Keratinocyte (primary cell): ENCODE results near the gene POU6F2. TPM values are rescaled to one million over a fixed set of nuclear protein-coding genes. Genes with fewer than 3 reads are reported as not detected.

Experiments
- DNase-seq: peaks from one replicate; pipeline ENCODE4 v3.0.0-alpha.2; 2011; ENCODE audit warnings: low read depth, missing footprints, low spot score
- FAIRE-seq: peaks from 2 replicates; lab custom pipeline; 2011; peaks lifted over from hg19 to GRCh38; lab: Jason Lieb, UNC
- H2AFZ ChIP-seq: 2 replicates; pipeline ENCODE4 v1.6.0; 2012; ENCODE audit warnings: low read length, control low read depth, inconsistent platforms; ENCODE audit not compliant: control insufficient read depth
- H3K27ac ChIP-seq: 2 replicates; pipeline ENCODE4 v1.5.1; 2011; ENCODE audit warnings: low read length; ENCODE audit not compliant: control insufficient read depth, insufficient read depth
- H3K27me3 ChIP-seq: 3 replicates; pipeline ENCODE4 v1.6.0; 2011; ENCODE audit warnings: low read length; ENCODE audit not compliant: control insufficient read depth, insufficient read depth; ENCODE audit errors: extremely low read depth
- H3K36me3 ChIP-seq, 2 experiments: 2 replicates in 1 of 2; 3 replicates in 1 of 2; pipeline ENCODE4 v1.5.1; 2011; ENCODE audit warnings: low read length in 2 of 2, mild to moderate bottlenecking in 1 of 2; ENCODE audit not compliant: control insufficient read depth in 2 of 2, insufficient read depth in 2 of 2; ENCODE audit errors: extremely low read depth in 1 of 2
- H3K4me1 ChIP-seq: 3 replicates; pipeline ENCODE4 v1.5.1; 2011; ENCODE audit warnings: low read length; ENCODE audit not compliant: control insufficient read depth, insufficient read depth; ENCODE audit errors: extremely low read depth
- H3K4me2 ChIP-seq: 3 replicates; pipeline ENCODE4 v1.6.0; 2011; ENCODE audit warnings: low read depth, low read length; ENCODE audit not compliant: control insufficient read depth, insufficient read depth; ENCODE audit errors: extremely low read depth
- H3K4me3 ChIP-seq, 3 experiments: fragments of 200-600 bp in 1 of 3; sonication (generic) in 1 of 3; 2 replicates in 2 of 3; 3 replicates in 1 of 3; pipeline ENCODE4 v1.5.1; 2011 to 2016; ENCODE audit warnings: low read length in 3 of 3, mild to moderate bottlenecking in 3 of 3, control low read depth in 2 of 3, inconsistent platforms in 1 of 3, low read depth in 1 of 3, mixed read lengths in 1 of 3, mixed run types in 1 of 3, moderate library complexity in 1 of 3; ENCODE audit not compliant: control insufficient read depth in 2 of 3, insufficient read depth in 2 of 3; ENCODE audit errors: extremely low read depth in 1 of 3
- H3K79me2 ChIP-seq: 2 replicates; pipeline ENCODE4 v1.6.0; 2012; ENCODE audit warnings: low read length; ENCODE audit not compliant: control insufficient read depth, insufficient read depth
- H3K9ac ChIP-seq: 3 replicates; pipeline ENCODE4 v1.6.0; 2011; ENCODE audit warnings: low read length; ENCODE audit not compliant: control insufficient read depth, insufficient read depth; ENCODE audit errors: extremely low read depth
- H3K9me1 ChIP-seq: 3 replicates; pipeline ENCODE4 v1.6.0; 2011; ENCODE audit warnings: low read length; ENCODE audit not compliant: control insufficient read depth, insufficient read depth; ENCODE audit errors: extremely low read depth
- H3K9me3 ChIP-seq: 2 replicates; pipeline ENCODE4 v1.5.1; 2012; ENCODE audit warnings: low read depth, low read length; ENCODE audit not compliant: control insufficient read depth
- H4K20me1 ChIP-seq: 3 replicates; pipeline ENCODE4 v1.6.0; 2011; ENCODE audit warnings: low read length; ENCODE audit not compliant: control insufficient read depth, insufficient read depth; ENCODE audit errors: extremely low read depth
- CTCF ChIP-seq, 3 experiments: IDR thresholded peaks in 1 of 3; conservative IDR thresholded peaks in 1 of 3; optimal IDR thresholded peaks in 1 of 3; 2 replicates in 2 of 3; 3 replicates in 1 of 3; pipeline versions ENCODE3 to v1.5.1; 2011; ENCODE audit warnings: low read length in 3 of 3, mild to moderate bottlenecking in 3 of 3, moderate library complexity in 2 of 3, control low read depth in 1 of 3, inconsistent platforms in 1 of 3; ENCODE audit not compliant: insufficient read depth in 2 of 3; ENCODE audit errors: extremely low read depth in 1 of 3
- EZH2 ChIP-seq: IDR thresholded peaks from one replicate; pipeline ENCODE4 v1.6.1; 2012; ENCODE audit warnings: inconsistent platforms, mild to moderate bottlenecking, low read length, moderate library complexity
- dilution Hi-C: fragments of 300-500 bp; cut with MboI; formaldehyde crosslinking; loops from one replicate; pipeline ENCODE4 v1.7.0; 2020; ENCODE audit warnings: low sequenced_read_pairs; ENCODE audit not compliant: extremely low pct_ligation_motif_present
- polyA plus RNA-seq, 5 experiments: library from polyadenylated mRNA; depleted of rRNA in 3 of 5; stranded (reverse) in 3 of 5; stranded (forward) in 1 of 5; unstranded in 1 of 5; fragments of >200 nt; gene quantifications; 1 replicate in 1 of 5; 2 replicates in 3 of 5; 3 replicates in 1 of 5; pipeline versions ENCODE4 v1.2.1 to v1.2.3, GENCODE V29; 2011 to 2012; ENCODE audit warnings: missing spikeins in 2 of 5, low read depth in 1 of 5, low replicate concordance in 1 of 5

POU6F2 gene
- polyA plus RNA-seq, 1 donor (not counting 4 experiments of a cell fraction or from before 2014, with no cell fraction given), result not detected

GRCh38 chr7:38934051-38934450, 43.7 kb upstream of the POU6F2 start:
- no peak for FAIRE-seq
- Histone ChIP-seq H3K27ac (no peak overlapping the region), H3K4me2 (no peak overlapping the region), H3K27me3 (no peaks in the 10 kb centered on the region), H3K9me3 (no peaks in the 10 kb centered on the region), H2AFZ (no peak overlapping the region), H3K9me1 (no peaks in the 10 kb centered on the region), H3K4me3 (no peak overlapping the region), H3K79me2 (no peaks in the 10 kb centered on the region), H3K4me1 (no peaks in the 10 kb centered on the region), H3K36me3 (no peaks in the 10 kb centered on the region), H4K20me1 (no peaks in the 10 kb centered on the region), H3K9ac (no peak overlapping the region)
- DNase-seq, result no peak
- dilution Hi-C loops, result no loop called here
- no peak for TF ChIP-seq EZH2
- no peak for TF ChIP-seq CTCF (optimal IDR thresholded peaks at IDR 0.05 in 1 of 3, IDR thresholded peaks at IDR 0.05 in 1 of 3, conservative IDR thresholded peaks at IDR 0.05 in 1 of 3; ENCODE audit: extremely low read depth in 1 of 3, insufficient read depth in 2 of 3, low read length in 3 of 3)

- DNase-seq (no peak), FAIRE-seq (no peak)
- Histone ChIP-seq H3K4me2 (no peak overlapping the region), H3K27me3 (no peaks in the 10 kb centered on the region), H3K36me3 (no peaks in the 10 kb centered on the region), H3K9ac (no peak overlapping the region), H3K27ac (no peak overlapping the region), H3K9me3 (no peaks in the 10 kb centered on the region), H2AFZ (no peak overlapping the region), H3K4me1 (no peaks in the 10 kb centered on the region), H3K9me1 (no peaks in the 10 kb centered on the region), H3K79me2 (no peaks in the 10 kb centered on the region), H4K20me1 (no peaks in the 10 kb centered on the region), H3K4me3 (no peak overlapping the region)
- dilution Hi-C loops, result no loop called here
- no peak for TF ChIP-seq EZH2
These were observed 43.2 kb upstream of the POU6F2 start for GRCh38 chr7:38934536-38934935.

- TF ChIP-seq CTCF (optimal IDR thresholded peaks at IDR 0.05 in 1 of 3, IDR thresholded peaks at IDR 0.05 in 1 of 3, conservative IDR thresholded peaks at IDR 0.05 in 1 of 3; ENCODE audit: extremely low read depth in 1 of 3, insufficient read depth in 2 of 3, low read length in 3 of 3), result no peak
- TF ChIP-seq EZH2, result no peak
- DNase-seq, result no peak
- Histone ChIP-seq H2AFZ (no peak overlapping the region), H4K20me1 (no peaks in the 10 kb centered on the region), H3K4me1 (no peaks in the 10 kb centered on the region), H3K79me2 (no peaks in the 10 kb centered on the region), H3K9me3 (no peaks in the 10 kb centered on the region), H3K9ac (no peak overlapping the region), H3K27me3 (no peaks in the 10 kb centered on the region), H3K36me3 (no peaks in the 10 kb centered on the region), H3K9me1 (no peaks in the 10 kb centered on the region), H3K4me2 (no peak overlapping the region), H3K4me3 (no peak overlapping the region), H3K27ac (no peak overlapping the region)
- FAIRE-seq, result no peak
- dilution Hi-C loops, result no loop called here
These were observed 41.1 kb upstream of the POU6F2 start for GRCh38 chr7:38936641-38937040.
